SU-DHL-6 (cell line): ENCODE measurements around the gene TENM4.

Experiments
- CTCF ChIP-seq: fragments of 200-600 bp; sonication (generic); IDR thresholded peaks from one replicate; pipeline ENCODE4 v1.5.1; 2017; ENCODE audit warnings: antibody characterized with exemption, mild to moderate bottlenecking, low read length, moderate library complexity; ENCODE audit not compliant: insufficient read depth, poor library complexity, severe bottlenecking
- EZH2phosphoT487 ChIP-seq: fragments of 200-600 bp; sonication (generic), shearing (Covaris generic); conservative IDR thresholded peaks from 2 replicates; pipeline ENCODE4 v1.6.1; 2018; ENCODE audit warnings: mild to moderate bottlenecking, antibody characterized with exemption, low read length, moderate library complexity, mixed read lengths

- no peak for TF ChIP-seq CTCF
- TF ChIP-seq EZH2phosphoT487 = no peak
Measured at GRCh38 chr11:78630561-78631303, 810.1 kb downstream of the TENM4 start.
